Gastroesophageal sphincter (tissue), 3 donors: ENCODE measurements around the gene FIP1L1.

Experiments
- CTCF ChIP-seq, 4 experiments: fragments of 200-600 bp in 2 of 4; fragments of 450-650 bp in 2 of 4; sonication (generic) in 1 of 4; IDR thresholded peaks; one replicate each; pipeline ENCODE4 v1.5.1; 2017 to 2019; ENCODE audit warnings: antibody characterized with exemption in 4 of 4, mild to moderate bottlenecking in 2 of 4, moderate library complexity in 2 of 4
- POLR2A ChIP-seq, 2 donors: fragments of 450-650 bp; IDR thresholded peaks; one replicate each; pipeline ENCODE4 v1.6.1; 2017; ENCODE audit warnings: antibody characterized with exemption in 2 of 2, mild to moderate bottlenecking in 2 of 2, moderate library complexity in 1 of 2

GRCh38 chr4:53507058-53507457, 129.6 kb downstream of the FIP1L1 start:
- TF ChIP-seq CTCF (IDR thresholded peaks at IDR 0.05) (no peak), POLR2A (IDR thresholded peaks at IDR 0.05) (no peak)
